HepG2 (cell line): ENCODE results near the gene VWA2. TPM values are rescaled to one million over a fixed set of nuclear protein-coding genes. Genes with fewer than 3 reads are reported as not detected.

ENCODE experiments used
- ATAC-seq: fragments of 200-7000 bp; cut with Tn5 transposase; 3 replicates; pipeline ENCODE4 v1.9.1; 2020; ENCODE audit warnings: mild to moderate bottlenecking, moderate library complexity
- BruUV-seq: library from RNA; stranded (reverse); fragments of 400-500 nt; replicated peaks from 2 replicates; lab custom pipeline; 2021; lab: Mats Ljungman, UMichigan
- CTCF ChIA-PET: fragments of 300-600 bp; formaldehyde crosslinking; extraction: SDS; loops from one replicate; lab custom pipeline; 2021; ENCODE audit warnings: low total read pairs, inconsistent platforms, low intra/inter-chr PET ratio; lab: Yijun Ruan, JAX
- POLR2A ChIA-PET: fragments of 350-600 bp; sonication (Branson Sonifier 250); formaldehyde crosslinking; loops from one replicate; lab custom pipeline; 2020; ENCODE audit warnings: antibody characterized with exemption, inconsistent platforms; lab: Yijun Ruan, JAX
- DNase-seq: peaks from one replicate; pipeline ENCODE4 v3.0.0-alpha.2; 2015; ENCODE audit warnings: low spot score
- FAIRE-seq: peaks from 3 replicates; lab custom pipeline; 2011; peaks lifted over from hg19 to GRCh38; lab: Jason Lieb, UNC
- H2AFZ ChIP-seq: one replicate; pipeline ENCODE4 v1.6.1; 2011; ENCODE audit warnings: low read length, inconsistent platforms
- H3K27ac ChIP-seq: fragments of 300-600 bp; 3 replicates; pipeline ENCODE4 v1.8.0; 2011; ENCODE audit warnings: mixed run types, mild to moderate bottlenecking, mixed read lengths, low read length, inconsistent platforms; ENCODE audit not compliant: insufficient read depth; ENCODE audit errors: extremely low read length
- H3K27me3 ChIP-seq, 2 experiments: fragments of 200-600 bp in 1 of 2; 2 replicates in 1 of 2; 3 replicates in 1 of 2; pipeline versions ENCODE4 v1.6.0 to v1.8.0; 2011; ENCODE audit warnings: low read length in 2 of 2, mild to moderate bottlenecking in 2 of 2, moderate library complexity in 2 of 2, inconsistent platforms in 1 of 2; ENCODE audit not compliant: insufficient read depth in 2 of 2, control insufficient read depth in 1 of 2
- H3K36me3 ChIP-seq, 2 experiments: fragments of 200-600 bp in 1 of 2; replicated peaks in 1 of 2; 2 replicates in 1 of 2; 3 replicates in 1 of 2; pipeline versions ENCODE4 v1.5.1 to v1.8.0; 2011; ENCODE audit warnings: low read length in 2 of 2, inconsistent platforms in 1 of 2; ENCODE audit not compliant: insufficient read depth in 2 of 2, control insufficient read depth in 1 of 2
- H3K4me1 ChIP-seq: 2 replicates; pipeline ENCODE4 v1.5.1; 2012; ENCODE audit warnings: low read length, inconsistent platforms; ENCODE audit not compliant: insufficient read depth
- H3K4me2 ChIP-seq: 2 replicates; pipeline ENCODE4 v1.6.0; 2011; ENCODE audit warnings: low read depth, low read length, inconsistent platforms
- H3K4me3 ChIP-seq, 3 experiments: fragments of 200-600 bp in 1 of 3; sonication (generic), shearing (Covaris generic) in 1 of 3; replicated peaks in 1 of 3; 2 replicates each; pipeline ENCODE4 v1.5.1; 2011 to 2016; ENCODE audit warnings: low read length in 3 of 3, inconsistent platforms in 2 of 3, low read depth in 2 of 3, mild to moderate bottlenecking in 2 of 3, control low read depth in 1 of 3, mixed read lengths in 1 of 3; ENCODE audit not compliant: insufficient read depth in 1 of 3
- H3K79me2 ChIP-seq: one replicate; pipeline ENCODE4 v1.6.1; 2011; ENCODE audit warnings: low read length, inconsistent platforms; ENCODE audit not compliant: insufficient read depth
- H3K9ac ChIP-seq: 2 replicates; pipeline ENCODE4 v1.6.0; 2011; ENCODE audit warnings: mild to moderate bottlenecking, low read depth, low read length, inconsistent platforms; ENCODE audit not compliant: insufficient read depth
- H3K9me3 ChIP-seq: 2 replicates; pipeline ENCODE4 v1.5.1; 2012; ENCODE audit warnings: mild to moderate bottlenecking, low read length
- H4K20me1 ChIP-seq: 2 replicates; pipeline ENCODE4 v1.6.0; 2011; ENCODE audit warnings: inconsistent platforms, mild to moderate bottlenecking, low read length, moderate library complexity; ENCODE audit not compliant: insufficient read depth
- ATF7 ChIP-seq, 2 experiments: fragments of 450-650 bp in 1 of 2; sonication (generic) in 1 of 2; formaldehyde crosslinking in 1 of 2; IDR thresholded peaks; 2 replicates each; pipeline versions ENCODE4 v1.4.0 to v1.6.1; 2016 to 2020; ENCODE audit warnings: antibody characterized with exemption in 1 of 2, mild to moderate bottlenecking in 1 of 2, missing genetic modification reagents in 1 of 2
- CHD2 ChIP-seq: IDR thresholded peaks from 2 replicates; pipeline ENCODE4 v1.6.1; 2011; ENCODE audit warnings: low read depth, low read length, improper control_type of control experiment
- NFE2L2 ChIP-seq: fragments of 150-350 bp; IDR thresholded peaks from 2 replicates; pipeline ENCODE4 v1.6.1; 2014; ENCODE audit warnings: low read length
- RORA ChIP-seq: sonication (generic); formaldehyde crosslinking; IDR thresholded peaks from 2 replicates; pipeline ENCODE4 v1.5.0; 2020; ENCODE audit warnings: mild to moderate bottlenecking, missing genetic modification reagents, moderate library complexity
- ZNF143 ChIP-seq: sonication (generic); formaldehyde crosslinking; IDR thresholded peaks from 2 replicates; pipeline ENCODE4 v1.4.0; 2020; ENCODE audit warnings: missing genetic modification reagents
- ZNF670 ChIP-seq: sonication (generic); formaldehyde crosslinking; IDR thresholded peaks from 2 replicates; pipeline ENCODE4 v1.8.0; 2022; ENCODE audit warnings: mild to moderate bottlenecking, missing genetic modification reagents, borderline replicate concordance
- whole genome bisulfite sequencing: methylation state at CpG from one replicate; pipeline ENCODE4 v1.1.6; 2017; ENCODE audit warnings: low lambda C conversion rate; 5-methylcytosine and 5-hydroxymethylcytosine counted together
- in situ Hi-C: cut with HindIII; loops from 2 replicates; pipeline ENCODE4 v1.10.0; 2017; ENCODE audit warnings: low pct_unique_long_range_greater_than_20kb; ENCODE audit not compliant: extremely low pct_ligation_motif_present
- intact Hi-C: fragments of 100-400 bp; cut with micrococcal nuclease; formaldehyde crosslinking; loops from one replicate; pipeline ENCODE4 v1.10.0; 2022; ENCODE audit not compliant: unreplicated experiment
- polyA plus RNA-seq, 8 experiments: library from polyadenylated mRNA; depleted of rRNA in 3 of 8; stranded (reverse) in 7 of 8; unstranded in 1 of 8; fragments of >200 nt; fragmentation: Illumina TruSeq in 4 of 8; extraction: Trizol in 4 of 8; gene quantifications; 2 replicates each; pipeline versions ENCODE4 v1.2.1 to v1.2.3, GENCODE V29; 2011 to 2016; ENCODE audit warnings: low read depth in 4 of 8, missing spikeins in 1 of 8, mixed read lengths in 1 of 8; ENCODE audit not compliant: insufficient read depth in 1 of 8
- total RNA-seq, 5 experiments: library from RNA; depleted of rRNA; stranded (reverse); fragments of >200 nt; fragmentation: Illumina TruSeq; extraction: Trizol; gene quantifications; 2 replicates each; pipeline ENCODE4 v1.2.3, GENCODE V29; 2016; ENCODE audit warnings: low read depth in 1 of 5
- TF ChIP-seq, protein P1 (sequence below): sonication (generic); formaldehyde crosslinking; IDR thresholded peaks from 2 replicates; pipeline ENCODE4 v1.4.0; 2020; ENCODE audit warnings: missing genetic modification reagents
- TF ChIP-seq, protein P2 (sequence below): IDR thresholded peaks from 2 replicates; pipeline ENCODE4 v1.6.1; 2012; ENCODE audit warnings: low read length, improper control_type of control experiment

Gene VWA2
- total and polyA plus RNA-seq, 2 of the 13 experiments (the other 11 are each of a cell fraction or from before 2014, with no cell fraction given): not detected

DNA sequence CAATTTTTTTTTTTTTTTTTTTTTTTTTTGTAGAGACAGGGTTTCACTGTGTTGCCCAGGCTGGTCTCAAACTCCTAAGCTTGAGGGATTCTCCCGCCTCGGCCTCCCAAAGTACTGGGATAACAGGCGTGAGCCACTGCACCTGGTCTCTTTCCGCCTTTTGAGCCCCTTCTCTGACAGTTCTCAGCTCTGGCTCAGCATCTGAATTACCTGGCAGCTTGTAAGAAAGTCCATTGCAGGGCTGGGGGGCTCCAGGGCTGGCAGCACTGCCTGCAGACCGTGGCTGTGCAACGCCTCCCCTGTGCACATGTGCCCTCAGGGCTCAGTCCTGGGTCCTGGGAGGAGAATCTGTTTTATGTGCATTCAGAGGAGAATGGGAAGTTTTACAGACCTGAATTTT lies 37.6 kb downstream of the VWA2 start (continued):
- TF ChIP-seq CHD2 (no peak), ZNF143 (no peak)

DNA sequence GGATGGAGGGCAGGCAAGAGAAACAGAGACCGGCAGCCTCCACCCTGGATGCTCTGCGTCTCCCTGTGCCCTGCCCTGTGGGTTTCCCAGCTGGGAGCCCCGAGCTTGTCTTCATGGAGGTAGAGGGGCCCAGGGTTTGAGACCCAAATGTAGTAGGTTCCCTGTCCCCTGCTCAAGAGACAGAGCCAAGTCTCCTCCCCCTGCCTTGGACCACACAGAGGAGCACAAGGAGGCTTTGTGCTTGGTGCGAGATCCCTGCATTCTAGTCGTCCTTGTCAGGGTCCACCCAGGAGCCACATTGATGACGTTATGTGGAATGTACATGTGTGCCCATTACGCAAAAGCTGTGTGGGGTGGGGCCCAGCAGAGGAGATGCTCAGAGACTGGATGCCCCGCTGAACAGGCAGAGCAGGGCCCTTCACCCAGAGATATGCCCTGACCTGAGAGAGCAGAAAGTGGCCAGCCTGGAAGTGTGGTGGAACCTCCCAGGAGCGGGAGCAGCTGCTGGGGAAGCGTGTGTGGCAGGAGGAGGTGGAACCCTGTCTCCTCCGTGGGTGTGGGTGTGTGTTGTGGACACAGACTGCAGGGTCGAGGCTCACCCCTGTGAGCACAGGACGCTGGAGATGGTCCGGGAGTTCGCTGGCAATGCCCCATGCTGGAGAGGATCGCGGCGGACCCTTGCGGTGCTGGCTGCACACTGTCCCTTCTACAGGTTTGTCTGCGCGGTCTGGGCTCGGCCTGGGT lies 39.3 kb downstream of the VWA2 start:
- H3K79me2 ChIP-seq: no peaks in the 10 kb centered on the region
- DNase-seq: no peak
- POLR2A ChIA-PET: no interaction called here
- no peaks in the 10 kb centered on the region for H3K9me3 ChIP-seq
- no peak overlapping the region for H3K9ac ChIP-seq
- H3K4me2 ChIP-seq: no peak overlapping the region
- in situ Hi-C loops: no loop called here
- CTCF ChIA-PET: no interaction called here
- H4K20me1 ChIP-seq: no peaks in the 10 kb centered on the region
- H3K36me3 ChIP-seq: no peaks in the 10 kb centered on the region
- H3K4me3 ChIP-seq: no peak overlapping the region
- intact Hi-C loops: no loop called here
- ATAC-seq: peak; percentile 39
- TF ChIP-seq ZNF670 (CRISPR knock-in tag) (no peak), ATF7 (IDR thresholded peaks at IDR 0.05) (0 out of 2 replicates have a peak, but pooled peaks have one; percentile 23), ATF7 (CRISPR knock-in tag; IDR thresholded peaks at IDR 0.05) (no peak), RORA (no peak), NFE2L2 (no peak)
- TF ChIP-seq, protein P1, sequence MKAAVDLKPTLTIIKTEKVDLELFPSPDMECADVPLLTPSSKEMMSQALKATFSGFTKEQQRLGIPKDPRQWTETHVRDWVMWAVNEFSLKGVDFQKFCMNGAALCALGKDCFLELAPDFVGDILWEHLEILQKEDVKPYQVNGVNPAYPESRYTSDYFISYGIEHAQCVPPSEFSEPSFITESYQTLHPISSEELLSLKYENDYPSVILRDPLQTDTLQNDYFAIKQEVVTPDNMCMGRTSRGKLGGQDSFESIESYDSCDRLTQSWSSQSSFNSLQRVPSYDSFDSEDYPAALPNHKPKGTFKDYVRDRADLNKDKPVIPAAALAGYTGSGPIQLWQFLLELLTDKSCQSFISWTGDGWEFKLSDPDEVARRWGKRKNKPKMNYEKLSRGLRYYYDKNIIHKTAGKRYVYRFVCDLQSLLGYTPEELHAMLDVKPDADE (CRISPR knock-in tag): no peak
- TF ChIP-seq, protein P2, sequence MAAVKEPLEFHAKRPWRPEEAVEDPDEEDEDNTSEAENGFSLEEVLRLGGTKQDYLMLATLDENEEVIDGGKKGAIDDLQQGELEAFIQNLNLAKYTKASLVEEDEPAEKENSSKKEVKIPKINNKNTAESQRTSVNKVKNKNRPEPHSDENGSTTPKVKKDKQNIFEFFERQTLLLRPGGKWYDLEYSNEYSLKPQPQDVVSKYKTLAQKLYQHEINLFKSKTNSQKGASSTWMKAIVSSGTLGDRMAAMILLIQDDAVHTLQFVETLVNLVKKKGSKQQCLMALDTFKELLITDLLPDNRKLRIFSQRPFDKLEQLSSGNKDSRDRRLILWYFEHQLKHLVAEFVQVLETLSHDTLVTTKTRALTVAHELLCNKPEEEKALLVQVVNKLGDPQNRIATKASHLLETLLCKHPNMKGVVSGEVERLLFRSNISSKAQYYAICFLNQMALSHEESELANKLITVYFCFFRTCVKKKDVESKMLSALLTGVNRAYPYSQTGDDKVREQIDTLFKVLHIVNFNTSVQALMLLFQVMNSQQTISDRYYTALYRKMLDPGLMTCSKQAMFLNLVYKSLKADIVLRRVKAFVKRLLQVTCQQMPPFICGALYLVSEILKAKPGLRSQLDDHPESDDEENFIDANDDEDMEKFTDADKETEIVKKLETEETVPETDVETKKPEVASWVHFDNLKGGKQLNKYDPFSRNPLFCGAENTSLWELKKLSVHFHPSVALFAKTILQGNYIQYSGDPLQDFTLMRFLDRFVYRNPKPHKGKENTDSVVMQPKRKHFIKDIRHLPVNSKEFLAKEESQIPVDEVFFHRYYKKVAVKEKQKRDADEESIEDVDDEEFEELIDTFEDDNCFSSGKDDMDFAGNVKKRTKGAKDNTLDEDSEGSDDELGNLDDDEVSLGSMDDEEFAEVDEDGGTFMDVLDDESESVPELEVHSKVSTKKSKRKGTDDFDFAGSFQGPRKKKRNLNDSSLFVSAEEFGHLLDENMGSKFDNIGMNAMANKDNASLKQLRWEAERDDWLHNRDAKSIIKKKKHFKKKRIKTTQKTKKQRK: no peak
- no peak for FAIRE-seq
- 14% methylated on average over 7 of the region's 22 CpGs for WGBS
- BruUV-seq: no TSS peak
- H3K27ac ChIP-seq: no peak overlapping the region
- no peaks in the 10 kb centered on the region for H3K4me1 ChIP-seq
- H3K27me3 ChIP-seq: peaks cover 4 to 29% of the 10 kb centered on the region in 2 experiments; a peak in 4 of 5 replicates
- no peak overlapping the region for H2AFZ ChIP-seq
